Muscle layer of duodenum (tissue), 2 donors: ENCODE results near the gene VWA3A.
"Not testable (repeated sequence)": the region's sequence is repeated elsewhere in the genome, so short reads cannot be mapped to it uniquely, and the experiment has no call there.

Experiments
- H3K27ac ChIP-seq: one replicate; pipeline ENCODE4 v1.7.0; 2013; ENCODE audit warnings: mild to moderate bottlenecking, low read length
- H3K27me3 ChIP-seq: one replicate; pipeline ENCODE4 v1.7.0; 2013; ENCODE audit warnings: low read depth, mild to moderate bottlenecking, control low read depth, low read length
- H3K36me3 ChIP-seq, 2 donors: one replicate each; pipeline ENCODE4 v1.7.0; 2013; ENCODE audit warnings: low read length in 2 of 2, control low read depth in 1 of 2, mild to moderate bottlenecking in 1 of 2; ENCODE audit not compliant: insufficient read depth in 2 of 2, control insufficient read depth in 1 of 2
- H3K4me1 ChIP-seq, 2 donors: one replicate each; pipeline ENCODE4 v1.7.0; 2013; ENCODE audit warnings: low read length in 2 of 2, mild to moderate bottlenecking in 2 of 2, control low read depth in 1 of 2, moderate library complexity in 1 of 2; ENCODE audit not compliant: insufficient read depth in 2 of 2, control insufficient read depth in 1 of 2
- H3K4me3 ChIP-seq, 2 donors: one replicate each; pipeline ENCODE4 v1.7.0; 2013; ENCODE audit warnings: low read length in 2 of 2, low read depth in 1 of 2, mild to moderate bottlenecking in 1 of 2
- H3K9me3 ChIP-seq, 2 donors: one replicate each; pipeline ENCODE4 v1.7.0; 2013; ENCODE audit warnings: low read length in 2 of 2, control low read depth in 1 of 2, mild to moderate bottlenecking in 1 of 2; ENCODE audit not compliant: control insufficient read depth in 1 of 2
- donor health status: healthy.

Gene VWA3A

DNA sequence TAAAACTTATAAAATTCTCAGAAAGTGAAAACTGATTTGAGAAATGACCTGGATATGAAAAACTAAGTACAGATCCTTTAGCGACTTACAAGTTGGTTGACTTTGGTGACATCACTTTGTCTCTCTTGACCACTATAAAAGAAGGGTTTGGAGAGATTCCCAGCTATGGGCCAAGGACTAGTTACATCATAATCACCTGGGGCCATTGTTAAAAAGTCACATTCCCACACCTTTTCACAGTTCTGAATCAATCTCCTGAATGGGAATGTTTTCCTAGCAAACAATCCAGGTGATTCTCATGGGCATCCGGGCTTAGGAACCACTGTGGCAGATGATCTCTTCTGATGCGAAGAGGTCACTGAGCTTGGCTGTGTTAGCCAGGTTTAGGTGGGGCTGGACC lies 620 bp upstream of the VWA3A start:
- Histone ChIP-seq H3K27me3 (no peaks in the 10 kb centered on the region), H3K27ac (no peak overlapping the region), H3K9me3 (no peaks in the 10 kb centered on the region), H3K4me1 (peaks cover 0 to 4% of the 10 kb centered on the region in 2 donors), H3K36me3 (no peaks in the 10 kb centered on the region), H3K4me3 (no peak overlapping the region)

DNA sequence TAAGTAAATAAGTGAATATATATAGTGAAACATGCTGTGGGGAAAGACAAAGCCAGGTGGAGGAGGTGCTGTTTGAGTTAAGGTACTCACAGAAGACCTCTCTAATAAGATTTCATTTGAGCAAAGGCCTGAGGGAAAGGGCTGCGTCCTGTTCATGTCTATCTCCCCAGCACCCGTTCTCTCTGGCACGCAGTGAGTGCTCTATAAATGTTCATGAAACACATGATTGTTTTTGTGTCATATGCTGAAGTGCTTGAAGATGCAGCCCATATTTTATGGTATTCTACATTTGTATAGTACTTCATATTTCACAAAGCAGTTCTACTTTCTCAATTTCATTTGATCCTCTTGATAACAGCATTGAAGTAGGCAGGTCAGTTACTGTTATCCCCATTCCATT lies 990 bp downstream of the VWA3A start:
- H3K4me3 ChIP-seq, result no peak overlapping the region
- no peak overlapping the region for H3K27ac ChIP-seq
- H3K36me3 ChIP-seq, result no peaks in the 10 kb centered on the region
- no peaks in the 10 kb centered on the region for H3K9me3 ChIP-seq
- H3K27me3 ChIP-seq, result no peaks in the 10 kb centered on the region
- H3K4me1 ChIP-seq, result peaks cover 0 to 4% of the 10 kb centered on the region in 2 donors

DNA sequence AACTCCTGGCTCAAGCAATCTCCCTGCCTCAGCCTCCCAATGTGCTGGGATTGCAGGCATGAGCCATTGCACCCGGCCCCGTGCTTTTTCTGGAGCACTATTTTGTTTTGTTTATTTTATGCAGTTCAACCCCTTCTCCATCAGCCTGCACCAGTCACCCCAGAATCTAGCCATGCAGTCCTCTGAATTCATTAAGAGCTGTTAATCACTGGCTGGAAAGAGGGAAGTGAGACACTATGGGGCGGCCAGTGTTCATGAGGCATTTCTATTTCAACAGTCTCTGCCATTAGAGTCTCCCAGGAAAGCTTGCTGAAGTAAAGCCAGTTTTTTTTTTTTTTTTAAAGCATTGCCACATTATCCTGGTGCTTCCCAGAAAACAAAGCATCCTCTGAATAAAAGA lies 1.7 kb downstream of the VWA3A start:
- no peaks in the 10 kb centered on the region for H3K9me3 ChIP-seq
- peaks cover 0 to 4% of the 10 kb centered on the region in 2 donors for H3K4me1 ChIP-seq
- no peaks in the 10 kb centered on the region for H3K27me3 ChIP-seq
- H3K27ac ChIP-seq, result no peak overlapping the region
- no peak overlapping the region for H3K4me3 ChIP-seq
- no peaks in the 10 kb centered on the region for H3K36me3 ChIP-seq

DNA sequence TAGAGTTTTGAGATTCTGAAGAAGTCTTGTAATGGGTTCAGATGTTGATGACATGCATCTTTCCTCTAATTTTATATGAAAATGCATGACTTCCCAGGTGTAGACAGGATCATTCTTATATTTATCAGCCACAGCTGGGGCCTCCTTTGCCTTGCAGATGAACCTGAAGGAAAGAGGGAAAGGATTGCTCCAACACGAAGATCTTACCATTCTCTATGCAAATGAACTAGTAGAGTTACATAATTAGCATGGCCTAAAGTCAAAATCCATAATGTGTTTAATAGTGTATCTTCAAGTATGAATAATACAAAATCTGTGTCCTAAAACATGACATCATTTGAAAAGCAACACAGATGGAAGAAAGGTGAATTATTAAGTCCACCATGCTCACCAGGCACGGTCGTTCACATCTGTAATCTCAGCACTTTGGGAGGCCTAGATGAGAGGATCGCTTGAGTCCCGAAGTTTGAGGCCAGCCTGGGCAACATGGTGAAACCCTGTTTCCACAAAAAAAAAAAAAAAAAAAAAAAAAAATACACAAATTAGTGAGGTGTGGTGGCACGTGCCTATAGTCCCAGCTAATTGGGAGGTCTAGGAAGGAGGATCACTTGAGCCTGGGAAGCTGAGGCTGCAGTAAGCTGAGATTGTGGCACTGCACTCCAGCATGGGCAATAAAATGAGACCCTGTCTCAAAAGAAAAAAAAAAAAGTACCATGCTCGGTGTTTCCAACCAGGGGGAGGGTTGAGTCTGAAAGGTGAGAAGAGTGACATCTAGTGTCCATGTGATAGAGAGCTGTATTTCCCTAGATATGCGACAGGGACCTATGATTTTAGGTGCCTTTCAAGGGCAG lies 6.3 kb downstream of the VWA3A start:
- H3K4me1 ChIP-seq, result no peaks in the 10 kb centered on the region
- H3K36me3 ChIP-seq, result no peaks in the 10 kb centered on the region
- no peaks in the 10 kb centered on the region for H3K9me3 ChIP-seq
- no peak overlapping the region for H3K4me3 ChIP-seq
- no peak overlapping the region for H3K27ac ChIP-seq
- H3K27me3 ChIP-seq, result no peaks in the 10 kb centered on the region

DNA sequence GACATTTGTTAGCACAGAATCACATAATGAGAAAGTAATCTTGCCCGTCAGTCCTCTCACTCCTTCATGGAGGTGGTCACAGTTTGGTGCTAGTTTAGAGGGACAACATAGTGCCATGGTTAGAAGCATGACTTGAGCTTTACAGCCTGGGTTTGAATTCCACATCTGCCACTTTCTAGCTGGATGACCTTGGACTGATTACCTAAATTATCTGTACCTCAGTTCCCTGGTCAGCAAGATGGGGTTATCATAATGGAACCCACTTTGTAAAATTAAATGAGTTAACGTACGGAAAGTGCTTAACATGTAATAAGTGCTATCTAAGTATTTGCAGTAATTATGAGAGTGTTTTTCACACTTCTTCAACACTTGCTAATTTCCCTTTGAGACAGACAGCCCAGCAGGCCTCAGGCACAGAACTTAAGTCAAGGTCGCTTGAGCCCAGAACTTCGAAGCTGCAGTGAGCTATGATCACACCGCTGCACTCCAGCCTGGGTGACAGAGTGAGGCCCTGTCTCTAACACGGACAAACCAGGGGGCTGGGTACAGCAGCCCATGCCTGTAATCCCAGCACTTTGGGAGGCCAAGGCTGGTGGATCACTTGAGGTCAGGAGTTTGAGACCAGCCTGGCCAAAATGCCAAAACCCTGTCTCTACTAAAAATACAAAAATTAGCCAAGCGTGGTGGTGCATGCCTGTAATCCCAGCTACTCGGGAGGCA lies 7.1 kb downstream of the VWA3A start:
- no peak overlapping the region for H3K4me3 ChIP-seq
- H3K27me3 ChIP-seq, result no peaks in the 10 kb centered on the region
- no peaks in the 10 kb centered on the region for H3K9me3 ChIP-seq
- no peaks in the 10 kb centered on the region for H3K36me3 ChIP-seq
- H3K4me1 ChIP-seq, result no peaks in the 10 kb centered on the region
- H3K27ac ChIP-seq, result no peak overlapping the region

DNA sequence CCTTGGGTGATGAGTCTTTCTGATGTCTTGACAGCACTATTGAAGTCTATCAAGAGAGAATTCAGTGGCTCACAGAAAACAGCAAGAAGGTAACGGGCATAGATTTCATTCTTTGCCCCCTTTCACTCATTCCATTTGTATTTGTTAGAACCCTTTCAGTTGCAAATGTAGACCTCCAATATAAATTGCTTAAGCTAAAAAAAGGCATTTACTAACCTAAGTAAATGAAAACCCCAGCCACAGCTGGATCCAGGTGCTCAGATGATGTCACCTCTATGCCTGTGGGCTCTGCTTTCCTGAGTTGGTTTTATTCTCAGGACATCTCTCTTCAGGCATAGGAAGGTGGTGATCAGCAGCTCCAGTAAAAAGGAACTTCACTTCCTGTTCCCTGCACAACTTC lies 11.1 kb downstream of the VWA3A start:
- Histone ChIP-seq H3K9me3 (no peaks in the 10 kb centered on the region), H3K27me3 (no peaks in the 10 kb centered on the region), H3K27ac (no peak overlapping the region), H3K36me3 (no peaks in the 10 kb centered on the region), H3K4me1 (no peaks in the 10 kb centered on the region), H3K4me3 (no peak overlapping the region)

DNA sequence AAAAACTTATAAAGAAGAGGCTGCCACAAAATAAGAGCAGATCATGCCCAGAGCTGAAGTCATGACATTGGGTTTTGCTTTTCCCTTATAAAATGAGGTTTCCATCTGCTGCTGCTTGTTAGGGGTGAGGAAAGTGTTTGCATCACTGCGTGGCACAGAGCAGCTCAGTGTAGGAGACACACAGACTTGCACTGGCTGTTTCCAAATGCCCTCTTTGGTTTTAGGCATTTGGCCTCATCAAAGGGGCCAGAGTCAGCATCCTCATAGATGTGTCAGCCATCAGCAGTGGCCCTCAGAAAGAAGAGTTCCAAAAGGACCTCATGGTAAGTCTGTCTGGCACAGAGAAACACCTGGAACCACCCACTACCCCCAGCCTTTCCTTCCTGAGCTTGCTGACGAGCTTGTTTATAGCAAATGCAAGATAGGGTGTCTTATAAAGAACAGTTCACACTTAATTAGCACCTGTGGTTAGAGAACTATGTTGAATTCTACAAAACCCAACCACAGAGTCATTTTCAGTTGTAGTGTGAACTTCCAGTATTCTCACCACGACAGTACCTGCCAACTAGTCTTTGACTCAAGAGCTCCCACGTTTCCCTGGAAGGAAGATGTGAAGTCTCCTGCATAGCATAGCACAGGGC lies 17.0 kb downstream of the VWA3A start:
- H3K27me3 ChIP-seq, result peaks cover 3% of the 10 kb centered on the region
- no peaks in the 10 kb centered on the region for H3K9me3 ChIP-seq
- H3K4me1 ChIP-seq, result no peaks in the 10 kb centered on the region
- H3K4me3 ChIP-seq, result no peak overlapping the region
- no peaks in the 10 kb centered on the region for H3K36me3 ChIP-seq
- no peak overlapping the region for H3K27ac ChIP-seq

DNA sequence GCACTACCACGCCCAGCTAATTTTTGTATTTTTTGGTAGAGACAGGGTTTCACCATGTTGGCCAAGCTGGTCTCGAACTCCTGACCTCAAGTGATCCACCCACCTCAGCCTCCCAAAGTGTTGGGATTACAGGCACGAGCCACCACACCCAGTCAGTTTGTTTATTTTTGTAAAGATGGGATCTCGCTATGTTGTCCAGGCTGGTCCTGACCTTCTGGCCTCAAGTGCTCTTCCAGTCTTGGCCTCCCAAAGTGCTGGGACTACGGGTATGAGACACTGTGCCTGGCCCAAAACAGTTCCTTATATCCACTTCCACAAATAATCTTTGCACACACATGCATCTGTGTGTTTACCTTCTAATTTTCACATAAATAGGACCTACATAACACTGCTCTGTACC lies 19.3 kb downstream of the VWA3A start:
- H3K27me3 ChIP-seq, H3K4me1 ChIP-seq, H3K4me3 ChIP-seq, H3K36me3 ChIP-seq, H3K9me3 ChIP-seq, H3K27ac ChIP-seq: not testable (repeated sequence)

DNA sequence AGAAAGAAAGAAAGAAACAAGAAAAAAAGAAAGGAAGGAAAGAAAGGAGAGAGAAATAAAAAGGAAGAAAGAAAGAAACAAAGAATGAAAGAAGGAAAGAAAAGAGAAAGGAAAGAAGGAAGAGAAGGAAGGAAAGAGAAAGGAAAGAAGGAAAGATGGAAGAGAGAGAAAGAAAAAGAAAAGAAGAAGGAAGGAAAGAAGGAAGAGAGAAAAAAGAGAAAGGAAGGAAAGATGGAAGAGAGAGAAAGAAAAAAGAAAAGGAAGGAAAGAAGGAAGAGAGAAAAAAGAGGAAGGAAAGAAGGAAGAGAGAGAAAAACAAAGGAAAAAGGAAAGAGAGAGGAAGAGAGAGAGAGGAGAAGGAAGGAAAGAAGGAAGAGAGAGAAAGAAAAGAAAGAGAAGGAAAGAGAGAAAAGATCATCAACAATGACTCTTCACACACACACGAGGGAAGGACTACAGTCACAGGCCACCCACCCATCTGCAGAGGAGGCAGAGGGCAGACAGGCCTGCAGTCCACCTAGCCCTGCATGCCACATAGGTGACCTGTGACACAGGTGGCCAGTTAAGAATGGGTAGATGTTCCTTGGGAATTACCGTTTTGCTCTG lies 23.9 kb downstream of the VWA3A start:
- Histone ChIP-seq H3K27me3 (no peaks in the 10 kb centered on the region), H3K4me1 (no peaks in the 10 kb centered on the region), H3K9me3 (no peaks in the 10 kb centered on the region), H3K27ac (no peak overlapping the region), H3K36me3 (no peaks in the 10 kb centered on the region), H3K4me3 (no peak overlapping the region)

DNA sequence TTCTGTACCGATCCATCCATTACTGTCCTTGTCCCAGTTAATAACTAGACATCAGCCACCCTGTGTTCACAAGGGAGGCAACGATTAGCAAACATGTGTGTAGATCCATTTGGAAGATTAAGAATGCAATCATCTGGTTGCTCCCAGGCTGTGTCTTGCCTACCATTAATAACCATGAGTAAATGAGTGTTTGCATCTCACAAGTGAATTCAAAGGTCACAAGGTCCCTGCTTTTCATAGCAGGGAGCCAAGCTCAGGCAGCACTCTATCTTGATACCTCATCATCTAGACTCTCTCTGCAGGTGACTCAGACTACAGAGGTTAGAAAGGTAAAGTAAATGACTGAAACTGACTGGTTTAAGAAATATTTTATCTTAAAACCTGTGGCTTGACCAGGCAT lies 25.3 kb downstream of the VWA3A start:
- no peaks in the 10 kb centered on the region for H3K9me3 ChIP-seq
- no peaks in the 10 kb centered on the region for H3K27me3 ChIP-seq
- H3K27ac ChIP-seq, result no peak overlapping the region
- H3K4me3 ChIP-seq, result no peak overlapping the region
- no peaks in the 10 kb centered on the region for H3K4me1 ChIP-seq
- no peaks in the 10 kb centered on the region for H3K36me3 ChIP-seq

DNA sequence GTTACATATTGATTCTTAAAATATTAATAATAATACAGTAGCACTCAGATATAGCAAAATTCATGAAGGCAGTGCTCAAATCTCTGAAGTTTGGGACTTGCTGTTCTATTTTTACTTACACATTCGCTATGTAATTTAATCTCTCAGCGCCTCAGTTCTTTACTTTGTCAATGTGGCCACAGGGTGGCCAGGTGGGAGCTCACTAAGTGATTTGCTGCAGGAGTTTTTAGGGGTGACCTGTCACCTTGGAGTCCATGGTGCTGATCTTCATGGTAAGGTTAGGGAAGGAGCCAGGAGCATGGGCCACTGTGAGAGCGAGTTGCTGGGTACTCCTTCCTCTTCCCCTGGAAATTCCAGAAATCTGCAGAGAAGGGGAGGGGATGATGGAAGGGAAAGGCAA lies 28.1 kb downstream of the VWA3A start:
- no peak overlapping the region for H3K27ac ChIP-seq
- no peaks in the 10 kb centered on the region for H3K9me3 ChIP-seq
- H3K4me3 ChIP-seq, result no peak overlapping the region
- H3K36me3 ChIP-seq, result no peaks in the 10 kb centered on the region
- no peaks in the 10 kb centered on the region for H3K27me3 ChIP-seq
- H3K4me1 ChIP-seq, result no peaks in the 10 kb centered on the region
